NCI-H1694 (cell line): ENCODE results near the gene MAPK1.
"Not testable (repeated sequence)": the region's sequence is repeated elsewhere in the genome, so short reads cannot be mapped to it uniquely, and the experiment has no call there.

Experiments
- DNase-seq: peaks from one replicate; lab custom pipeline; 2025; lab: John Stamatoyannopoulos, UW

MAPK1 gene

GRCh38 chr22:21881841-21882753 lies 14.7 kb upstream of the MAPK1 start:
- no peak for DNase-seq

- no peak for DNase-seq
Measured at GRCh38 chr22:21876486-21877176, 9.2 kb upstream of the MAPK1 start.

- DNase-seq: not testable (repeated sequence)
Measured at GRCh38 chr22:21874953-21875352, 7.5 kb upstream of the MAPK1 start.

GRCh38 chr22:21873619-21874018 lies 6.2 kb upstream of the MAPK1 start:
- no peak for DNase-seq

- DNase-seq: not testable (repeated sequence)
Measured at GRCh38 chr22:21872741-21873140, 5.3 kb upstream of the MAPK1 start.

GRCh38 chr22:21868651-21869050 lies 1.2 kb upstream of the MAPK1 start:
- no peak for DNase-seq

- DNase-seq: no peak
Measured at GRCh38 chr22:21866833-21867527, 465 bp downstream of the MAPK1 start.

GRCh38 chr22:21865041-21865440 lies 2.4 kb downstream of the MAPK1 start:
- no peak for DNase-seq

GRCh38 chr22:21862386-21863245 lies 4.8 kb downstream of the MAPK1 start:
- no peak for DNase-seq

- no peak for DNase-seq
Measured at GRCh38 chr22:21861851-21862250, 5.6 kb downstream of the MAPK1 start.

- DNase-seq: no peak
Measured at GRCh38 chr22:21861264-21861848, 6.1 kb downstream of the MAPK1 start.

- DNase-seq: no peak
Measured at GRCh38 chr22:21860491-21861039, 6.9 kb downstream of the MAPK1 start.

- no peak for DNase-seq
Measured at GRCh38 chr22:21858025-21858764, 9.2 kb downstream of the MAPK1 start.

GRCh38 chr22:21857481-21857914 lies 9.9 kb downstream of the MAPK1 start:
- DNase-seq: no peak

GRCh38 chr22:21856868-21857267 lies 10.6 kb downstream of the MAPK1 start:
- no peak for DNase-seq

- DNase-seq: no peak
Measured at GRCh38 chr22:21856197-21856596, 11.2 kb downstream of the MAPK1 start.

GRCh38 chr22:21855676-21856075 lies 11.8 kb downstream of the MAPK1 start:
- no peak for DNase-seq

GRCh38 chr22:21850660-21851059 lies 16.8 kb downstream of the MAPK1 start:
- no peak for DNase-seq

- DNase-seq: no peak
Measured at GRCh38 chr22:21849489-21849888, 18.0 kb downstream of the MAPK1 start.

GRCh38 chr22:21848057-21848456 lies 19.4 kb downstream of the MAPK1 start:
- not testable (repeated sequence) for DNase-seq
